Epithelial cell of proximal tubule (primary cell): ENCODE data around the gene RPS8. TPM values are rescaled to one million over a fixed set of nuclear protein-coding genes. Genes with fewer than 3 reads are reported as not detected.

Source experiments
- DNase-seq: peaks from one replicate; pipeline ENCODE4 v3.0.0-alpha.2; 2011; ENCODE audit warnings: low read depth
- H3K4me3 ChIP-seq: 2 replicates; pipeline ENCODE4 v1.5.1; 2011; ENCODE audit warnings: low read depth, mild to moderate bottlenecking, low read length
- CTCF ChIP-seq: conservative IDR thresholded peaks from 2 replicates; pipeline ENCODE4 v1.5.1; 2012; ENCODE audit warnings: low read depth, mild to moderate bottlenecking, low read length
- total RNA-seq: library from RNA; depleted of rRNA; stranded (reverse); fragments of >200 nt; gene quantifications from 2 replicates; pipeline ENCODE4 v1.2.3, GENCODE V29; 2015

Gene RPS8
- total RNA-seq, 1 donor from 2014 or later, result 2,814 TPM

GRCh38 chr1:44799770-44800584 is 24.6 kb downstream of the RPS8 start, which contains the start of gene PLK3:
Gene PLK3 (plus strand): TSS chr1:44800377. CDS start chr1:44800464, 87 bp downstream.
- peak within 1 kb of the TSS; percentile 93 for H3K4me3 ChIP-seq
- peak; percentile 84 for TF ChIP-seq CTCF
- peak; percentile 68 for DNase-seq

GRCh38 chr1:44801491-44802305 is 26.4 kb downstream of the RPS8 start:
- peak overlapping the region; percentile 93 for H3K4me3 ChIP-seq
- no peak for DNase-seq
- no peak for TF ChIP-seq CTCF

- peak overlapping the region; percentile 93 for H3K4me3 ChIP-seq
- DNase-seq, result no peak
- TF ChIP-seq CTCF, result no peak
Observed at GRCh38 chr1:44802306-44803061, 27.1 kb downstream of the RPS8 start.

- DNase-seq, result no peak
- no peak for TF ChIP-seq CTCF
Observed at GRCh38 chr1:44803062-44803311, 27.6 kb downstream of the RPS8 start.

GRCh38 chr1:44803312-44804095 is 28.2 kb downstream of the RPS8 start:
- no peak for TF ChIP-seq CTCF
- no peak for DNase-seq
- H3K4me3 ChIP-seq, result peak overlapping the region; percentile 16

More at GRCh38 chr1:44803062-44803311, 27.6 kb downstream of the RPS8 start:
- H3K4me3 ChIP-seq, result peak overlapping the region; percentile 93

GRCh38 chr1:44805311-44806024 is 30.1 kb downstream of the RPS8 start:
- no peak for TF ChIP-seq CTCF
- no peak for DNase-seq
- no peak overlapping the region for H3K4me3 ChIP-seq
